Measurements from ENCODE around the gene EPS8L3.

The EPS8L3 gene

DNA sequence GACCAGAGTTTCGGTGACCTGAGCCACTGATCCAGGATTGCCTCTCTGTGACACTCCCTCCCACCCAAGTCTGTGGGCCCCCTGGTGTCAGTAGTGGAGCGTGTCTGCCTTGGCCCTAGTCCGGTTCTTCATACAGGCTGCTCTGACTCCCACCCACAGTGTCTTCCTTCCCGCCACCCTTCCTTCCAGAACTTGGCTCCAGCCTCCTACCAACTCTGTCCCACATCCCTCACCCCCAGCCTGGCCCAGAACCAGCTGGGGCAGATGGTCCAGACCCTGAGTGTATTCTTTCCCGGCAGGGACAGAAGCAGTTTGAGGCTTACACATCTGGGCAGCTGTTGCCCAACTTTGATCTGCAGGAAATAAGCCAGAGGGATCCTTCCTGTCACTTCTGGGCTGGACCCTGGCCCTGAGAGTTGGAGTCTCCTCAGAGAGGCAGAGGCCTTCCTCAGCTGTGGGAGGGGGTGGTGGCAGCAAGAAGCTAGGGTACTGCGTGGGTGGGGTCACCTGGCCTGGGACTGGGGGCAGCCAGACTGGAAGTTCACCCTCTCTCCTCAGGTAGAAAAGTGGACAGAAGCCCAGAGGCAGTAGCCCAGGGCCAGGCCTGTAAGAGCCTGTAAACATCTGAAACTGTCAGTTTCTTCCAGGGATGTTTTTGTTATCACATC, 43.1 kb upstream of the EPS8L3 start:
- TF ChIP-seq FOXP2 (optimal IDR thresholded peaks at IDR 0.05; ENCODE audit: borderline replicate concordance, extremely low read depth, extremely low read length, insufficient read depth) = no peak
- TF ChIP-seq SIN3A (IDR thresholded peaks at IDR 0.05; ENCODE audit: borderline replicate concordance, insufficient read depth, low read length) = no peak
- TF ChIP-seq POLR2AphosphoS5 (IDR thresholded peaks at IDR 0.05; ENCODE audit: low read depth, low read length) = no peak
- no peak for TF ChIP-seq REST (IDR thresholded peaks at IDR 0.05; ENCODE audit: insufficient read depth in 1 of 2, low read depth in 2 of 2, low read length in 2 of 2)
- TF ChIP-seq TAF1 (IDR thresholded peaks at IDR 0.05; ENCODE audit: borderline replicate concordance, insufficient read depth, low read length) = no peak

DNA sequence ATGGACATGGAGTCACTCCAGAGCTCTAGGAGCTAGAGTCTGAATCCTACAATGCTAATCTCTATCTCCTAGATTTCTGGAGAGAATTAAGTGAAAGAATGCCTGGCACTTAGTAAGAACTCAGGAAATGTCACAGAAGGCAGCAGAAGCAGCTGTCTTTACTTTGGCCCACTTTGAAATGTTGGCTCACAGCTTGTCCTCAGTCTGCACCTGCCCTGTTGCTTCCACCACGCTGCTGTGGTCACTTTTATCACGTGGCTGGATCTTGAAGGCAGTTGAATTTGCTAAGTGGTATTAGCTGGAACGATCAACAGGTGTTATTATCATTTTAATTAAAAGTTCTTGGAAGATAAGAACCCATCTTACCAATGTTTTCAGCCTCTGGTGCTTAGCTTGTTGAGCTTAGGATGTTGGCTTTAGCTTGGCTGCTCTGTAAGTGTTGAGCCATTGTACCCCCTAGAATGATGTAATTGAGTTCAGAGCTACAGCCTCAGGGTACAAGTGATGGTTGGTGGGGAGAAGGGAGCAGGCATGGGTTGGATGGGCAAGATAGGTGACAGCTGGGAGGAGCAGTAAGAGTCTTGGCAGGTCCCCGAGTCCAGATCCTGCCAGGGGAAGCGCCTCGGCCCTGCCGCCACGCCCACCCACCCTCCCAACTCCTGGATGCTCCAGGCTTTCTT, 41.9 kb upstream of the EPS8L3 start:
- TF ChIP-seq POLR2AphosphoS5 (IDR thresholded peaks at IDR 0.05; ENCODE audit: low read depth, low read length) (no peak), SIN3A (IDR thresholded peaks at IDR 0.05; ENCODE audit: borderline replicate concordance, insufficient read depth, low read length) (no peak), FOXP2 (optimal IDR thresholded peaks at IDR 0.05; ENCODE audit: borderline replicate concordance, extremely low read depth, extremely low read length, insufficient read depth) (no peak), REST (IDR thresholded peaks at IDR 0.05; ENCODE audit: insufficient read depth in 1 of 2, low read depth in 2 of 2, low read length in 2 of 2) (no peak), TAF1 (IDR thresholded peaks at IDR 0.05; ENCODE audit: borderline replicate concordance, insufficient read depth, low read length) (no peak)

DNA sequence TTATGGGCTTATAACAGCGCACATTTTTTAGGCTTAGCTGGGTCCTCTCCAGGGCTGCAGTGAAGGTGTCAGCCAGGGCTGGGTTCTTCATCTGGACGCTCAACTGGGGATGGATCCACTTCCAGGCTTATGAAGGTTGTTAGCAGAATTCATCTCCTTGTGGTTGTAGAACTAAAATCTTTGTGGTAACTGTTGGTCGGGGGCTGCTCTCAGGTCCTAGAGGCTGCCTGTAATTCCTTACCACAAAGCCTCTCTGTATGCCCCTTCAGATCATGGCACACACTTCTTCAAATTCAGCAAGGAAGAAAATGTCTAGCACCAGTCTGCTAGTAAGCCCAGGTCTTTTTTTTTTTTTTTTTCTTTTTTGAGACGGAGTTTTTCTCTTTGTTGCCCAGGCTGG, 40.9 kb upstream of the EPS8L3 start:
- TF ChIP-seq TAF1 (IDR thresholded peaks at IDR 0.05; ENCODE audit: borderline replicate concordance, insufficient read depth, low read length) = no peak
- TF ChIP-seq REST (IDR thresholded peaks at IDR 0.05; ENCODE audit: insufficient read depth in 1 of 2, low read depth in 2 of 2, low read length in 2 of 2) = no peak
- TF ChIP-seq FOXP2 (optimal IDR thresholded peaks at IDR 0.05; ENCODE audit: borderline replicate concordance, extremely low read depth, extremely low read length, insufficient read depth) = no peak
- no peak for TF ChIP-seq POLR2AphosphoS5 (IDR thresholded peaks at IDR 0.05; ENCODE audit: low read depth, low read length)
- no peak for TF ChIP-seq SIN3A (IDR thresholded peaks at IDR 0.05; ENCODE audit: borderline replicate concordance, insufficient read depth, low read length)

GRCh38 chr1:109803901-109804331, 40.2 kb upstream of the EPS8L3 start:
- TF ChIP-seq TAF1 (IDR thresholded peaks at IDR 0.05; ENCODE audit: borderline replicate concordance, insufficient read depth, low read length) (no peak), FOXP2 (optimal IDR thresholded peaks at IDR 0.05; ENCODE audit: borderline replicate concordance, extremely low read depth, extremely low read length, insufficient read depth) (no peak), REST (IDR thresholded peaks at IDR 0.05; ENCODE audit: insufficient read depth in 1 of 2, low read depth in 2 of 2, low read length in 2 of 2) (no peak)

Data from PFSK-1 (cell line).